ENCODE results near the gene TPRN. TPM values are rescaled to one million over a fixed set of nuclear protein-coding genes. Genes with fewer than 3 reads are reported as not detected.

TPRN gene
- total RNA-seq, 1 donor from 2014 or later, result 18.0 TPM

GRCh38 chr9:137216188-137216965 is 15.8 kb upstream of the TPRN start:
- Histone ChIP-seq H3K36me3 (peaks cover 15% of the 10 kb centered on the region), H3K4me1 (peaks cover 37% of the 10 kb centered on the region), H3K27me3 (ENCODE audit: low read depth) (no peaks in the 10 kb centered on the region), H3K4me3 (no peak overlapping the region), H3K9me3 (replicated peaks) (no peaks in the 10 kb centered on the region), H3K27ac (replicated peaks) (no peak overlapping the region)
- intact Hi-C loops (cut with micrococcal nuclease), result no loop called here
- TF ChIP-seq, protein P1, sequence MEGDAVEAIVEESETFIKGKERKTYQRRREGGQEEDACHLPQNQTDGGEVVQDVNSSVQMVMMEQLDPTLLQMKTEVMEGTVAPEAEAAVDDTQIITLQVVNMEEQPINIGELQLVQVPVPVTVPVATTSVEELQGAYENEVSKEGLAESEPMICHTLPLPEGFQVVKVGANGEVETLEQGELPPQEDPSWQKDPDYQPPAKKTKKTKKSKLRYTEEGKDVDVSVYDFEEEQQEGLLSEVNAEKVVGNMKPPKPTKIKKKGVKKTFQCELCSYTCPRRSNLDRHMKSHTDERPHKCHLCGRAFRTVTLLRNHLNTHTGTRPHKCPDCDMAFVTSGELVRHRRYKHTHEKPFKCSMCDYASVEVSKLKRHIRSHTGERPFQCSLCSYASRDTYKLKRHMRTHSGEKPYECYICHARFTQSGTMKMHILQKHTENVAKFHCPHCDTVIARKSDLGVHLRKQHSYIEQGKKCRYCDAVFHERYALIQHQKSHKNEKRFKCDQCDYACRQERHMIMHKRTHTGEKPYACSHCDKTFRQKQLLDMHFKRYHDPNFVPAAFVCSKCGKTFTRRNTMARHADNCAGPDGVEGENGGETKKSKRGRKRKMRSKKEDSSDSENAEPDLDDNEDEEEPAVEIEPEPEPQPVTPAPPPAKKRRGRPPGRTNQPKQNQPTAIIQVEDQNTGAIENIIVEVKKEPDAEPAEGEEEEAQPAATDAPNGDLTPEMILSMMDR (IDR thresholded peaks at IDR 0.05; ENCODE audit: borderline replicate concordance), result no peak
- DNase-seq, result no peak

DNA sequence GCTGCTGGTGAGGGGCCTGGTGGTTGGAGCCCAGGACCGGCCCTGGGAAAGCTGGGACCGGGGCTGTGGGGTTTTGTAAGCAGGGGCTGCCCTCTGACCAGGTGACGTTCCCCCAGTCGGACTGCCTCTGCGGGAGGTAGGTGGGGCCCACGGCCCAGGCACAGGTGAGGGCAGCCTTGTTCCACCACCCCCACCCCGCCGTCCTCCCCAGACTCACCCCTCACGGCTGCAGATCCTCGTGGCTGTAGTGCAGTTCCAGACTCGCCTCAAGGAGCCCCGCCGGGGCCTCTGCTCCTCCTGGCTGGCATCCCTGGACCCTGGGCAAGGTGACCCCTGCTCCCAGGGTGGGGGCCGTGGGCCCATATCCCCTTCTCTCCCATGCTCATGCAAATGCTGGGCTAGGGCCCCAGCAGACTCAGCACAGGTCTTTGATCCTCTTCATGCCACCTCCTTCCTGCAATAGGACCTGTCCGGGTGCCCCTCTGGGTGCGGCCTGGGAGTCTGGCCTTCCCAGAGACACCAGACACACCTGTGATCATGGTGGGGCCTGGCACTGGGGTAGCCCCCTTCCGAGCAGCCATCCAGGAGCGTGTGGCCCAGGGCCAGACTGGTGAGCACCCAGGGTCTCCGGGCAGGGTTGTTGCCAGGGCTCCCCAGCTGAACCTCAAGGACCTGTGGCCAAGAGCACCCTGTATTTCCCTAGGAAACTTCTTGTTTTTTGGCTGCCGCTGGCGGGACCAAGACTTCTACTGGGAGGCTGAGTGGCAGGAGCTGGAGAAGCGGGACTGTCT is 14.8 kb upstream of the TPRN start:
- intact Hi-C loops (cut with micrococcal nuclease), result no loop called here
- Histone ChIP-seq H3K4me3 (no peak overlapping the region), H3K27ac (replicated peaks) (no peak overlapping the region), H3K4me1 (peaks cover 29% of the 10 kb centered on the region), H3K9me3 (replicated peaks) (no peaks in the 10 kb centered on the region), H3K27me3 (ENCODE audit: low read depth) (no peaks in the 10 kb centered on the region), H3K36me3 (peaks cover 15% of the 10 kb centered on the region)
- DNase-seq, result no peak
- TF ChIP-seq, protein P1 (IDR thresholded peaks at IDR 0.05; ENCODE audit: borderline replicate concordance), result no peak

DNA sequence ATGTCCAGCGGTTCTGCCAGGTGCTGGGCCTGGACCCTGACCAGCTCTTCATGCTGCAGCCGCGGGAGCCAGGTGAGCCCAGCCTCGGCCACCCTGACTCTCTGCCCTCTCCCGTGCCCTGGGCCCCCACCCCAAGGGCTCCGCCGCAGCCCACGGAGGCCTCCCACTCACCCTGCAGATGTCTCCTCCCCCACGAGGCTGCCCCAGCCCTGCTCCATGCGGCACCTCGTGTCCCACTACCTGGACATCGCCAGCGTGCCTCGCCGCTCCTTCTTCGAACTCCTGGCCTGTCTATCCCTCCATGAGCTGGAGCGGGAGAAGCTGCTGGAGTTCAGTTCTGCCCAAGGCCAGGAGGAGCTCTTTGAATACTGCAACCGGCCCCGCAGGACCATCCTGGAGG is 14.1 kb upstream of the TPRN start:
- H3K4me3 ChIP-seq, result no peak overlapping the region
- TF ChIP-seq, protein P1 (IDR thresholded peaks at IDR 0.05; ENCODE audit: borderline replicate concordance), result no peak
- peaks cover 15% of the 10 kb centered on the region for H3K36me3 ChIP-seq
- no peaks in the 10 kb centered on the region for H3K9me3 ChIP-seq (replicated peaks)
- DNase-seq, result no peak
- no peak overlapping the region for H3K27ac ChIP-seq (replicated peaks)
- H3K27me3 ChIP-seq (ENCODE audit: low read depth), result no peaks in the 10 kb centered on the region
- peaks cover 28% of the 10 kb centered on the region for H3K4me1 ChIP-seq
- intact Hi-C loops (cut with micrococcal nuclease), result no loop called here

DNA sequence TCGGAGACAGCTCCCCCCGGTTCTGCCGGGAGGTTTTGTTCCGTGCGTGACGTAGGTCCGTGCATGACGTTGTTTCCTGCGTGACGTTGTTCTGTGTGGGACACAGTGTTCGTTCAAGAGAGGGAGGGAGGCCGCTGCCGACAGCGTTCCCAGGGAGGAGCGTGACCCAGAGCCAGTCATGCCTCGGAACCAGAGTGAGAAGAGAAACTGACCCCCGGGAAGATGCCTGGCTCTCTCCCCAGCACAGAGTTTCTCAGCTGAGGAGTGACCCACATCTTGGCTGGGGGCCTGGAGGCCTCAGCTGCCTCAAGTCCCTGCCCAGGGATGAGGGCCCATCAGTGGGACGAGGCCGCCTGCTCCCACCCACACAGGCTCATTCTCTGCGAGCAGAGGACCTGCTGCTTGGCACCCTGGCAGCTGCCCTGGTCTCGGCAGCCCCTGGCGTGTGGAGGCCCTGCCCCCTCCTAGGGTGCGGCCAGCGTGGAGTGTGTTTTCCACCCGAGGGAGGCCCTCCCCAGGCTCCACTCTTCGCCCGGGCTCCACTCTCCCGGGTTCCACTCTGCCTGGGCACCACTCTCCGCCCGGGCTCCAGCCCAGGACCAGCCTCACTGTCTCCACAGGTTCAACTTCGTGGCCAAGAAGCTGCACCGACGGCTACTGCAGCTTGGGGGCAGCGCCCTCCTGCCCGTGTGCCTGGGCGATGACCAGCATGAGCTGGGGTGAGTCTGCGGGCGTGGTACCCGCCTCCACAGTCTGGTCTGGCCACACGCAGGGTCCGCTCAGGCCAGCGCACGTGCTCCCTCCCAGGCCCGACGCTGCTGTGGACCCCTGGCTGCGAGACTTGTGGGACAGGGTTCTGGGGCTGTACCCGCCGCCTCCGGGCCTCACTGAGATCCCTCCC is 12.9 kb upstream of the TPRN start:
- H3K27ac ChIP-seq (replicated peaks), result no peak overlapping the region
- intact Hi-C loops (cut with micrococcal nuclease), result no loop called here

More for the DNA sequence above, 12.9 kb upstream of the TPRN start:
- DNase-seq, result no peak
- TF ChIP-seq, protein P1 (IDR thresholded peaks at IDR 0.05; ENCODE audit: borderline replicate concordance), result no peak
- Histone ChIP-seq H3K4me1 (peaks cover 19% of the 10 kb centered on the region), H3K27me3 (ENCODE audit: low read depth) (no peaks in the 10 kb centered on the region), H3K36me3 (peaks cover 15% of the 10 kb centered on the region), H3K9me3 (replicated peaks) (no peaks in the 10 kb centered on the region), H3K4me3 (no peak overlapping the region)
